MCF 10A (cell line): ENCODE data around the gene UTF1. TPM values are rescaled to one million over a fixed set of nuclear protein-coding genes. Genes with fewer than 3 reads are reported as not detected.

ENCODE experiments used
- BruUV-seq: library from RNA; stranded (reverse); fragments of 400-500 nt; replicated peaks from 2 replicates; lab custom pipeline; 2021; lab: Mats Ljungman, UMichigan
- CTCF ChIA-PET: fragments of 300-600 bp; sonication (Branson Sonifier 250); formaldehyde crosslinking; extraction: SDS; loops from one replicate; lab custom pipeline; 2021; ENCODE audit warnings: antibody characterized with exemption, inconsistent platforms; lab: Yijun Ruan, JAX
- POLR2A ChIA-PET: fragments of 300-600, 350-650 bp; sonication (Branson Sonifier 250); formaldehyde crosslinking; extraction: SDS; loops from one replicate; lab custom pipeline; 2020; ENCODE audit warnings: antibody characterized with exemption, inconsistent platforms; lab: Yijun Ruan, JAX
- DNase-seq: peaks from one replicate; pipeline ENCODE4 v3.0.0-alpha.2; 2018; ENCODE audit not compliant: unreplicated experiment
- H3K27ac Mint-ChIP-seq: one replicate; pipeline ENCODE4 v1.8.0; 2022; ENCODE audit warnings: mild to moderate bottlenecking, low read depth, mixed read lengths; ENCODE audit not compliant: unreplicated experiment
- H3K27me3 Mint-ChIP-seq: one replicate; pipeline ENCODE4 v1.8.0; 2022; ENCODE audit warnings: mixed read lengths; ENCODE audit not compliant: insufficient read depth, unreplicated experiment
- H3K36me3 Mint-ChIP-seq: one replicate; pipeline ENCODE4 v1.8.0; 2022; ENCODE audit warnings: mild to moderate bottlenecking, moderate library complexity, mixed read lengths; ENCODE audit not compliant: insufficient read depth, unreplicated experiment
- H3K4me1 Mint-ChIP-seq: one replicate; pipeline ENCODE4 v1.8.0; 2022; ENCODE audit warnings: mixed read lengths; ENCODE audit not compliant: insufficient read depth, unreplicated experiment
- H3K4me3 Mint-ChIP-seq: one replicate; pipeline ENCODE4 v1.8.0; 2022; ENCODE audit warnings: mild to moderate bottlenecking, moderate library complexity, mixed read lengths; ENCODE audit not compliant: unreplicated experiment
- H3K9me3 Mint-ChIP-seq: one replicate; pipeline ENCODE4 v1.8.0; 2022; ENCODE audit warnings: mixed read lengths; ENCODE audit not compliant: unreplicated experiment
- CTCF ChIP-seq: fragments of 200-600 bp; IDR thresholded peaks from one replicate; pipeline ENCODE4 v1.8.0; 2022; ENCODE audit warnings: antibody characterized with exemption, mild to moderate bottlenecking; ENCODE audit not compliant: unreplicated experiment
- intact Hi-C: fragments of 100-400 bp; cut with micrococcal nuclease; formaldehyde crosslinking; loops from 2 replicates; pipeline ENCODE4 v1.14.1; 2022
- total RNA-seq: library from RNA; stranded (reverse); gene quantifications from 2 replicates; pipeline ENCODE4 v1.2.3, GENCODE V29; 2022

UTF1 gene
- total RNA-seq, 1 experiment from 2014 or later = not detected

GRCh38 chr10:133245439-133246235 lies 15.6 kb downstream of the UTF1 start:
- Mint-ChIP-seq H3K36me3 (no peaks in the 10 kb centered on the region), H3K4me3 (no peak overlapping the region), H3K9me3 (no peaks in the 10 kb centered on the region), H3K27ac (no peak overlapping the region), H3K4me1 (peaks cover 7% of the 10 kb centered on the region), H3K27me3 (peaks cover 11% of the 10 kb centered on the region)
- intact Hi-C loops = no loop called here
- TF ChIP-seq CTCF = no peak
- CTCF ChIA-PET = interaction anchor here (1.1 kb wide), 1 partner anchor 11 kb away, joined by 6 read pairs; no protein-coding TSS in a partner anchor
- BruUV-seq = no TSS peak
- no peak for DNase-seq
- POLR2A ChIA-PET = no interaction called here

GRCh38 chr10:133246236-133246626 lies 16.2 kb downstream of the UTF1 start:
- H3K27ac Mint-ChIP-seq = no peak overlapping the region
- peaks cover 7% of the 10 kb centered on the region for H3K4me1 Mint-ChIP-seq
- no TSS peak for BruUV-seq
- ChIA-PET CTCF (no interaction called here), POLR2A (no interaction called here)
- H3K27me3 Mint-ChIP-seq = peaks cover 14% of the 10 kb centered on the region
- intact Hi-C loops = no loop called here
- no peaks in the 10 kb centered on the region for H3K36me3 Mint-ChIP-seq
- no peaks in the 10 kb centered on the region for H3K9me3 Mint-ChIP-seq
- no peak for DNase-seq
- no peak for TF ChIP-seq CTCF
- no peak overlapping the region for H3K4me3 Mint-ChIP-seq

DNA sequence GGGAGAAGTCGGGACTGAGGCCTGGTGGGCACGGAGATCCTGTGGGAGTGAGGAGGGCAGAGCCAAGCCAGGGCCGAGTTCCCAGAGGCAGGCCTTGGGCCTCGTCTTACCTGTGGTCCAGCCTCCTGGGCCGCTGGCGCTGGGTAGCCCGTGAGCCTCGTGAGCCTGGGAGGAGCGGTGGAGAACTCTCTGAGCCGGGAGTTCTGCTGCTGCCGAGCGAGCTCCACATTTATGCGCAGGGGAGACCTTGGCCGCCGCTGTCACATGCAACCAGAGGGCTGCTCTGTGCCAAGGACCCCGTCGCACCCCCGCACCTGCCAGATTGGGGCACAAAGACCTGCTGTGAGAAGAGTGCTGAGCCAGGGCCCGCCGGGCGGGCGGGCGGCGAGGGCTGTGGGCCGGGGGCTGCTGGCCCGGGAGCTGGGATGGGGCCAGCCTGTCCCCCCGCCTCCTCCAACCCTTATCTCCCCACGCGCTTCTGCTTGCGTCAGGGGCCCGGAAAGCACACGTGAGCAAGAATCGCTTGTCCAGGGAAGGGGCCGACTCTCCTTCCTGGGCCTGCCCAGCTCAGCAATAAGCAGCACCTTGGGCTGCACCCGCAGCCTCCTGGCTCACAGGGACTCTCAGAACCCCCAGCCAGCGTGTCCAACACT lies 17.8 kb downstream of the UTF1 start:
- BruUV-seq = no TSS peak
- no peak for DNase-seq
- intact Hi-C loops = no loop called here
- Mint-ChIP-seq H3K4me1 (peaks cover 5% of the 10 kb centered on the region), H3K27me3 (peaks cover 14% of the 10 kb centered on the region), H3K36me3 (no peaks in the 10 kb centered on the region), H3K27ac (no peak overlapping the region), H3K9me3 (no peaks in the 10 kb centered on the region), H3K4me3 (no peak overlapping the region)
- no peak for TF ChIP-seq CTCF
- CTCF ChIA-PET = interaction anchor here (0.6 kb wide), 1 partner anchor 10 kb away, joined by 3 read pairs; no protein-coding TSS in a partner anchor
- POLR2A ChIA-PET = no interaction called here

- DNase-seq = no peak
- intact Hi-C loops = no loop called here
- peaks cover 14% of the 10 kb centered on the region for H3K27me3 Mint-ChIP-seq
- BruUV-seq = no TSS peak
- H3K4me3 Mint-ChIP-seq = no peak overlapping the region
- ChIA-PET CTCF (no interaction called here), POLR2A (no interaction called here)
- no peak for TF ChIP-seq CTCF
- no peak overlapping the region for H3K27ac Mint-ChIP-seq
- H3K9me3 Mint-ChIP-seq = no peaks in the 10 kb centered on the region
- peaks cover under 1% of the 10 kb centered on the region for H3K4me1 Mint-ChIP-seq
- no peaks in the 10 kb centered on the region for H3K36me3 Mint-ChIP-seq
These were observed 18.3 kb downstream of the UTF1 start for GRCh38 chr10:133248334-133248715.
